Measurements from ENCODE around the gene ANTKMT. TPM values are rescaled to one million over a fixed set of nuclear protein-coding genes. Genes with fewer than 3 reads are reported as not detected.

The ANTKMT gene
- total RNA-seq, 1 experiment from 2014 or later, result 19.8 TPM

DNA sequence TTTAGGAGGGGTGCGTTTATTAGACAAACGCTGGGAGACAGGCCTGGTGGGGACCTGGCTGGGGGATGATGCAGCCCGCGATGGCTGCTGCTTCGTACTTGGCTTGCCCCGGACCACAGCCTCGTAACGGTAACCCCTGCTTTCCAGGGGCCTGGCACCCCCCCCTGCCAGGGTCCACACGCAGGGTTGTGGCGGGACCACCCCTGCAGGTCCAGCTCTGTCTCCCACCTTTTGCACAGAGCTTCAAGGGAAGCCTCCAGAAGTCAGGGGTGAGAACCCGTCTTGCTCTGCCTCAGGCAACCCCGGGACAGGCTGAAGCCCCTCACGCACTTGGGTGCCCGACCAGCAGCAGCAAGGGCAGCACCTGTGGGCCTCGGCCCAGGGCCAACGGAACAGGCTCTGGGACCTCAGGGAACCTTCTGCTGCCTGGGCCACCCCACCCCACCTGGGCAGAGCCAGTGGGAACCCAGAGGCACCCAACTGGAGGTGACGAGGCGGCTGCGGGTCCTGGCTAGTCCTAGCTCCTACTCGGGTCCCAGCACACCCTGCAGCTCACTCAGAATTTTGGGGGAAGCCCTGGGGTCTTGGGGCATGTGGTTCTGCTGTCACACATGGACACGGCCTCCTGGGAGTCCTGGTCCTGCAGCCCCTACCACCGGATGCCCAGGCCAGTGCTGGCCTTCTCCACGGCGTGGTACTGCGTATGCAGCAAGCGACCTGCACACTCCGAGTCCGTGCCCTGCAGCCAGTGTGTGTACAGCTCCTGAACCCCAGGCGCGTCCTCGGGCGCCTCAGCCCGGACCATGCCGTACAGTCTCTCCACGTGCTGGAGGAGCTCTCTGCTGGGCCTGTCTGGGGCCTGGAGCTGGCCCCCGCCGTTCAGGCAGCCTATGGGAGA is 9.1 kb downstream of the ANTKMT start:
- peaks cover 57% of the 10 kb centered on the region for H3K4me1 ChIP-seq (ENCODE audit: low read length)
- peaks cover 12% of the 10 kb centered on the region; the same call in 1 of the 2 replicates for H3K36me3 ChIP-seq (ENCODE audit: insufficient read depth, low read length)
- no peaks in the 10 kb centered on the region for H3K9me2 ChIP-seq (replicated peaks; ENCODE audit: insufficient read depth, low read length)
- no peaks in the 10 kb centered on the region for H4K20me1 ChIP-seq (ENCODE audit: insufficient read depth, low read depth, low read length)
- H3K4me3 ChIP-seq (ENCODE audit: low read length), result peak overlapping the region; percentile 91
- H2AFZ ChIP-seq (ENCODE audit: low read length), result no peak overlapping the region
- H3K9ac ChIP-seq (ENCODE audit: low read length), result peak overlapping the region; percentile 91; the same call in 1 of the 2 replicates
- DNase-seq, result peak; percentile 49
- peak overlapping the region; percentile 93 for H3K4me2 ChIP-seq (ENCODE audit: low read depth, low read length, poor library complexity, severe bottlenecking)
- H3K27ac ChIP-seq (ENCODE audit: low read length), result peak overlapping the region; percentile 49; the same call in 1 of the 2 replicates
- H3K9me3 ChIP-seq (ENCODE audit: low read length), result no peaks in the 10 kb centered on the region
- H3K27me3 ChIP-seq (ENCODE audit: low read length), result no peaks in the 10 kb centered on the region
- peaks cover 21% of the 10 kb centered on the region for H3K79me2 ChIP-seq (ENCODE audit: low read length)

DNA sequence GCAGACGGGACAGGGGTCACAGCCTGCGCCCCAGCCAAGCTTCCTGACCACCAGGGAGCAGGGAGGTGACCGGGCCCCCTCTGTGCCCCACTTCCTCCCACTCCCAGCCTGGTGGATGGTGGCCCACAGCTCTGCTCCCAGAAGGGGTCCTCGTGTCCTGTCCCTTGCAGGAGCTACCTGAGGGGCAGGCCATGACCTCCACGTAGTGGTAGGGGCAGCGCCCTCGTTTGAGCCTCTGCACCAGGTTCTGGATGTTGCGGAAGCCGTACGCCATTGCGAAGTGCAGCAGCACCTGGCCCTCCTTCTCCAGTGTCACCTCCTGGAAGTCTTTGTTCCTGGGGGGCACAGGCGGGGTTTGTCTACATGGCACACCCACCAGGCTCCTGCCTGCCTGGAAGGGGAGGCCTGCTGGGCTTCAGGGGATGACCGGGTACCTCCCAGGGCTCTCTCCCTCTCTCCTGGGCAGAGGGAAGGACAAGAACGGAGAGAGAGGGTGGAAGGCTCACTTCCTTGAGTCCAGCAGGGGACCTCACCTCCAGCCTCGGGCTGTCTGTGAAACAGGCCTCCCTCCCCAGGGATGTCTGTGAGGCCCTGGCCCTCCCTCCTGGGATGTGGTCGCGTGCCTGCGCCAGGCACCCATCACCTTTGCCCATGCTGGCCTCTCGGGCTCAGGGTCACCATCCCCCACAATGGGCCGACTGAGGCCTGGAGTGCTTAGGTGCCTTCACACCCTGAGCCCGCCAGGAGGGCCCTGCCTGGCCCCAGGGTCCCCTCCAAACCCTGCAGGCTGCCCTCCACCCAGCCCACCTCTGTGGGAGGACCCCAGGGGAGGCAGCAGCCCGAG is 9.9 kb downstream of the ANTKMT start:
- Histone ChIP-seq H4K20me1 (ENCODE audit: insufficient read depth, low read depth, low read length) (no peaks in the 10 kb centered on the region), H3K9me2 (replicated peaks; ENCODE audit: insufficient read depth, low read length) (no peaks in the 10 kb centered on the region), H2AFZ (ENCODE audit: low read length) (no peak overlapping the region), H3K27ac (ENCODE audit: low read length) (peak overlapping the region; percentile 27; the same call in 1 of the 2 replicates), H3K4me3 (ENCODE audit: low read length) (no peak overlapping the region), H3K79me2 (ENCODE audit: low read length) (peaks cover 21% of the 10 kb centered on the region), H3K36me3 (ENCODE audit: insufficient read depth, low read length) (peaks cover 12% of the 10 kb centered on the region; the same call in 1 of the 2 replicates), H3K27me3 (ENCODE audit: low read length) (no peaks in the 10 kb centered on the region), H3K9ac (ENCODE audit: low read length) (peak overlapping the region; percentile 20; the same call in 1 of the 2 replicates), H3K4me1 (ENCODE audit: low read length) (peaks cover 49% of the 10 kb centered on the region), H3K9me3 (ENCODE audit: low read length) (no peaks in the 10 kb centered on the region), H3K4me2 (ENCODE audit: low read depth, low read length, poor library complexity, severe bottlenecking) (peak overlapping the region; percentile 93)
- peak; percentile 54 for DNase-seq

GRCh38 chr16:732332-732731 is 11.4 kb downstream of the ANTKMT start:
- Histone ChIP-seq H3K36me3 (ENCODE audit: insufficient read depth, low read length) (peaks cover 17% of the 10 kb centered on the region; the same call in 1 of the 2 replicates), H3K4me1 (ENCODE audit: low read length) (peaks cover 49% of the 10 kb centered on the region), H2AFZ (ENCODE audit: low read length) (no peak overlapping the region), H3K9ac (ENCODE audit: low read length) (no peak overlapping the region), H3K79me2 (ENCODE audit: low read length) (peaks cover 24% of the 10 kb centered on the region), H3K4me3 (ENCODE audit: low read length) (no peak overlapping the region), H4K20me1 (ENCODE audit: insufficient read depth, low read depth, low read length) (no peaks in the 10 kb centered on the region), H3K27me3 (ENCODE audit: low read length) (no peaks in the 10 kb centered on the region), H3K27ac (ENCODE audit: low read length) (no peak overlapping the region), H3K9me2 (replicated peaks; ENCODE audit: insufficient read depth, low read length) (no peaks in the 10 kb centered on the region), H3K4me2 (ENCODE audit: low read depth, low read length, poor library complexity, severe bottlenecking) (no peak overlapping the region), H3K9me3 (ENCODE audit: low read length) (no peaks in the 10 kb centered on the region)
- DNase-seq, result no peak

DNA sequence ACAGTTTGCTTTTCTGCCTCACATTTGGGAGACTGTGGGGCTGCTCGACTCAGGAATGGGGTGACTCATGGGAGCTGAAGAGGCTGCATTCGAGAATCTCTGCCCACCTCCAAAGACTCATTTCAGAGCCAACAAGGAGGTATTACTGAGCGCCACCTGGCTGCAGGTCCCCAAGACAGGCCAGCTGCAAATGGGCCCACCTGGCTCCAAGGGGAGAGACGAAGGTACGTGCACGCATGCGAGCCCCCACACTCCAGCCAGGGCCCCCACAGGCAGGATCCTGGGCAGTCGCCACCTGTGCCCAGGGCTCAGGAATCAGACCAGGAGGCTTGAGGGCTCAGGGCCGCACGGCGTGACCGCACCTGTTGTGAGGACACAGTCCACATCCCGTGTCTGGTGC is 12.0 kb downstream of the ANTKMT start:
- Histone ChIP-seq H3K4me1 (ENCODE audit: low read length) (peaks cover 50% of the 10 kb centered on the region), H3K9me2 (replicated peaks; ENCODE audit: insufficient read depth, low read length) (no peaks in the 10 kb centered on the region), H3K4me2 (ENCODE audit: low read depth, low read length, poor library complexity, severe bottlenecking) (no peak overlapping the region), H3K79me2 (ENCODE audit: low read length) (peaks cover 21% of the 10 kb centered on the region), H3K27me3 (ENCODE audit: low read length) (no peaks in the 10 kb centered on the region), H3K9ac (ENCODE audit: low read length) (no peak overlapping the region), H3K4me3 (ENCODE audit: low read length) (no peak overlapping the region), H3K9me3 (ENCODE audit: low read length) (no peaks in the 10 kb centered on the region), H3K36me3 (ENCODE audit: insufficient read depth, low read length) (peaks cover 17% of the 10 kb centered on the region; the same call in 1 of the 2 replicates), H3K27ac (ENCODE audit: low read length) (no peak overlapping the region), H2AFZ (ENCODE audit: low read length) (no peak overlapping the region), H4K20me1 (ENCODE audit: insufficient read depth, low read depth, low read length) (no peaks in the 10 kb centered on the region)
- peak; percentile 46 for DNase-seq

DNA sequence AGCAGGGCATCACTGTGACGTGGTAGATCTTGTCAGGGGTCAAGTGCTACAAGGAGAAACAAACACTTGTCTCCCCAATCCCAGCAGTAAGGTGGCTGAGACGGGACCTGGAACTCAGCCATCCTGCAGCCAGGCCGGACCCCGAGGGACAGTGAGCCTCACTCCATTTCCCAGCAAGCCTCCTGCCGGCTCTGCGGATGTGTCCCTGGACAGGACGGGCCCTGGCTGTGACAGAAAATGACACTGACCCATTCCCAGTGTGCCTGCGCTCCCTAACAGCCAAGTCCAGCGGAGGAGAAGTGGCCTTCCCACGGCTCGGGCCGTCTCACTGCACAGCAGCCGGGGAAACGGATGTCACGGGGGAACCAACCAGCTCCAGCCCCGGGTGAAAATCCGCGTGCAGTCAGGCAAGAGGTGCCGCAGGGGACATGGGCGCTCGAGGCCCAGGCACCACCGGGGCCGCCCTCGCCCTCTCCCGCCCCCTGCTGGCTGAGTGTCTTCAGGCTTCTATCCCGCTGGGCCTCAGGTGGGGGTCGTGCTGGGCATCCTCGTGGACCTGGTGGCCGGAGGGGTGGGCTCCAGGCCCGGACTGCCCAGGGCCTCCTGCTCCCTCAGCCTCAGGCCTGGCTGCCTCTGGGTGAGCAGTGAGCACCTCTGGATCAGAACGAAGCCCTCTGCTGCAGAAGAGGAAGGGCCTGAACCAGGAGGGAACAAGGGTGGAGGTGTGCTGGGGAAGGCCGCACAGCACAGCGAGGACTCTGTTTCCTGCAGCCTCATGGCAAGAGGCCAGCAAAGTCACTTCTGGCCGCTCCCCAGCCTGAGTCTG is 12.6 kb downstream of the ANTKMT start:
- Histone ChIP-seq H3K4me3 (ENCODE audit: low read length) (no peak overlapping the region), H4K20me1 (ENCODE audit: insufficient read depth, low read depth, low read length) (no peaks in the 10 kb centered on the region), H3K4me1 (ENCODE audit: low read length) (peaks cover 54% of the 10 kb centered on the region), H2AFZ (ENCODE audit: low read length) (no peak overlapping the region), H3K79me2 (ENCODE audit: low read length) (peaks cover 18% of the 10 kb centered on the region), H3K9me3 (ENCODE audit: low read length) (no peaks in the 10 kb centered on the region), H3K4me2 (ENCODE audit: low read depth, low read length, poor library complexity, severe bottlenecking) (no peak overlapping the region), H3K27ac (ENCODE audit: low read length) (no peak overlapping the region), H3K9ac (ENCODE audit: low read length) (no peak overlapping the region), H3K9me2 (replicated peaks; ENCODE audit: insufficient read depth, low read length) (no peaks in the 10 kb centered on the region), H3K36me3 (ENCODE audit: insufficient read depth, low read length) (peaks cover 17% of the 10 kb centered on the region; the same call in 1 of the 2 replicates), H3K27me3 (ENCODE audit: low read length) (no peaks in the 10 kb centered on the region)
- peak; percentile 72 for DNase-seq

- peaks cover 55% of the 10 kb centered on the region for H3K4me1 ChIP-seq (ENCODE audit: low read length)
- no peak overlapping the region for H3K4me3 ChIP-seq (ENCODE audit: low read length)
- no peak overlapping the region for H2AFZ ChIP-seq (ENCODE audit: low read length)
- no peaks in the 10 kb centered on the region for H3K9me2 ChIP-seq (replicated peaks; ENCODE audit: insufficient read depth, low read length)
- H3K4me2 ChIP-seq (ENCODE audit: low read depth, low read length, poor library complexity, severe bottlenecking), result no peak overlapping the region
- no peak overlapping the region for H3K9ac ChIP-seq (ENCODE audit: low read length)
- no peak for DNase-seq
- H3K27ac ChIP-seq (ENCODE audit: low read length), result no peak overlapping the region
- no peaks in the 10 kb centered on the region for H4K20me1 ChIP-seq (ENCODE audit: insufficient read depth, low read depth, low read length)
- H3K27me3 ChIP-seq (ENCODE audit: low read length), result no peaks in the 10 kb centered on the region
- no peaks in the 10 kb centered on the region for H3K9me3 ChIP-seq (ENCODE audit: low read length)
- H3K79me2 ChIP-seq (ENCODE audit: low read length), result peaks cover 11% of the 10 kb centered on the region
- peaks cover 17% of the 10 kb centered on the region; the same call in 1 of the 2 replicates for H3K36me3 ChIP-seq (ENCODE audit: insufficient read depth, low read length)
These were observed 13.4 kb downstream of the ANTKMT start for GRCh38 chr16:734208-734980.

All from Karpas-422 (cell line).